ENCODE measurements around the gene GPR61. TPM values are rescaled to one million over a fixed set of nuclear protein-coding genes. Genes with fewer than 3 reads are reported as not detected.

GPR61 gene
- total RNA-seq, 1 donor from 2014 or later: not detected

GRCh38 chr1:109564194-109564878, 24.7 kb downstream of the GPR61 start:
- peaks cover 58% of the 10 kb centered on the region for H3K4me1 Mint-ChIP-seq
- no peak overlapping the region for H3K27ac Mint-ChIP-seq
- no peaks in the 10 kb centered on the region for H3K27me3 Mint-ChIP-seq
- ATAC-seq (ENCODE audit: low read depth) (no peak), DNase-seq (no peak)
- CTCF ChIA-PET: no interaction called here
- H3K36me3 Mint-ChIP-seq (ENCODE audit: low read depth): peaks cover 2% of the 10 kb centered on the region
- TF ChIP-seq CTCF (IDR thresholded peaks at IDR 0.05): no peak
- no peaks in the 10 kb centered on the region for H3K9me3 Mint-ChIP-seq
- H3K4me3 Mint-ChIP-seq: no peak overlapping the region
- POLR2A ChIA-PET: interaction anchor here (1.3 kb wide), 1 partner anchor 16 kb away, joined by 4 read pairs; the partner anchor contains the start of gene GNAI3
- intact Hi-C loops (cut with micrococcal nuclease): no loop called here

- no peak for TF ChIP-seq CTCF (IDR thresholded peaks at IDR 0.05)
- H3K9me3 Mint-ChIP-seq: no peaks in the 10 kb centered on the region
- CTCF ChIA-PET: interaction anchor here (0.8 kb wide), 1 partner anchor 68 kb away, joined by 3 read pairs; no protein-coding TSS in a partner anchor
- DNase-seq: no peak
- no peak for ATAC-seq (ENCODE audit: low read depth)
- POLR2A ChIA-PET: interaction anchor here (1.3 kb wide), 1 partner anchor 17 kb away, joined by 4 read pairs; the partner anchor contains the start of gene GNAI3
- no peak overlapping the region for H3K27ac Mint-ChIP-seq
- H3K4me3 Mint-ChIP-seq: no peak overlapping the region
- no peaks in the 10 kb centered on the region for H3K27me3 Mint-ChIP-seq
- intact Hi-C loops (cut with micrococcal nuclease): no loop called here
- H3K4me1 Mint-ChIP-seq: peaks cover 51% of the 10 kb centered on the region
- H3K36me3 Mint-ChIP-seq (ENCODE audit: low read depth): peaks cover 2% of the 10 kb centered on the region
These were observed 25.6 kb downstream of the GPR61 start for GRCh38 chr1:109565241-109565640.

GRCh38 chr1:109566982-109567381, 27.3 kb downstream of the GPR61 start:
- no peaks in the 10 kb centered on the region for H3K9me3 Mint-ChIP-seq
- no peak overlapping the region for H3K27ac Mint-ChIP-seq
- TF ChIP-seq CTCF (IDR thresholded peaks at IDR 0.05): no peak
- CTCF ChIA-PET: no interaction called here
- no peaks in the 10 kb centered on the region for H3K27me3 Mint-ChIP-seq
- intact Hi-C loops (cut with micrococcal nuclease): no loop called here
- DNase-seq (no peak), ATAC-seq (ENCODE audit: low read depth) (no peak)
- peaks cover 2% of the 10 kb centered on the region for H3K36me3 Mint-ChIP-seq (ENCODE audit: low read depth)
- H3K4me3 Mint-ChIP-seq: no peak overlapping the region
- H3K4me1 Mint-ChIP-seq: peaks cover 35% of the 10 kb centered on the region
- POLR2A ChIA-PET: no interaction called here

GRCh38 chr1:109567877-109568672, 28.4 kb downstream of the GPR61 start:
- ATAC-seq (ENCODE audit: low read depth) (no peak), DNase-seq (no peak)
- Mint-ChIP-seq H3K4me3 (peak overlapping the region; percentile 50), H3K27me3 (no peaks in the 10 kb centered on the region), H3K27ac (no peak overlapping the region), H3K9me3 (no peaks in the 10 kb centered on the region), H3K36me3 (ENCODE audit: low read depth) (peaks cover 2% of the 10 kb centered on the region), H3K4me1 (peaks cover 35% of the 10 kb centered on the region)
- ChIA-PET CTCF (no interaction called here), POLR2A (interaction anchor here (2.7 kb wide), 1 partner anchor 19 kb away, joined by 13 read pairs; the partner anchor contains the start of gene GNAI3)
- intact Hi-C loops (cut with micrococcal nuclease): loop anchor here (2.0 kb wide), 1 partner anchor 17 kb away; no protein-coding TSS in a partner anchor
- no peak for TF ChIP-seq CTCF (IDR thresholded peaks at IDR 0.05)

- H3K27ac Mint-ChIP-seq: no peak overlapping the region
- POLR2A ChIA-PET: interaction anchor here (2.7 kb wide), 1 partner anchor 21 kb away, joined by 13 read pairs; the partner anchor contains the start of gene GNAI3
- ATAC-seq (ENCODE audit: low read depth) (no peak), DNase-seq (no peak)
- no peak for TF ChIP-seq CTCF (IDR thresholded peaks at IDR 0.05)
- H3K27me3 Mint-ChIP-seq: no peaks in the 10 kb centered on the region
- H3K9me3 Mint-ChIP-seq: no peaks in the 10 kb centered on the region
- peaks cover 2% of the 10 kb centered on the region for H3K36me3 Mint-ChIP-seq (ENCODE audit: low read depth)
- no peak overlapping the region for H3K4me3 Mint-ChIP-seq
- CTCF ChIA-PET: interaction anchor here (1.0 to 2.4 kb wide), 3 partner anchors 9 to 70 kb away, joined by 3 to 8 read pairs (median 7); no protein-coding TSS in a partner anchor
- H3K4me1 Mint-ChIP-seq: peaks cover 40% of the 10 kb centered on the region
- intact Hi-C loops (cut with micrococcal nuclease): loop anchor here (2.0 kb wide), 1 partner anchor 15 kb away; no protein-coding TSS in a partner anchor
These were observed 29.7 kb downstream of the GPR61 start for GRCh38 chr1:109569323-109569722.

Measured in activated B cell treated with CpG ODN at 0.5 μM for 24 hours (primary cell).